Heart right ventricle (tissue), 16 donors: ENCODE data around the gene APOBEC4. TPM values are rescaled to one million over a fixed set of nuclear protein-coding genes. Genes with fewer than 3 reads are reported as not detected.

Experiments
- ATAC-seq, 8 donors: fragments of 200-7000 bp; cut with Tn5 transposase; one replicate each; pipeline ENCODE4 v1.9.1; 2020; ENCODE audit warnings: mild to moderate bottlenecking in 8 of 8, moderate library complexity in 8 of 8, moderate number of reproducible peaks in 1 of 8
- DNase-seq, 2 donors: peaks; one replicate each; pipeline ENCODE4 v3.0.0-alpha.2; 2020
- H3K27ac ChIP-seq, 10 donors: fragments of 200-600 bp; sonication (generic) in 2 of 10; one replicate each; pipeline versions ENCODE4 v1.5.0 to v1.8.0; 2020 to 2022; ENCODE audit warnings: mild to moderate bottlenecking in 3 of 10
- H3K27me3 ChIP-seq, 7 donors: fragments of 200-600 bp; one replicate each; pipeline ENCODE4 v1.8.0; 2021 to 2022; ENCODE audit warnings: mild to moderate bottlenecking in 2 of 7
- H3K36me3 ChIP-seq, 9 donors: fragments of 200-600 bp; sonication (generic) in 1 of 9; one replicate each; pipeline versions ENCODE4 v1.5.0 to v1.8.0; 2020 to 2022; ENCODE audit warnings: mild to moderate bottlenecking in 2 of 9
- H3K4me1 ChIP-seq, 9 donors: fragments of 200-600 bp; sonication (generic) in 1 of 9; one replicate each; pipeline versions ENCODE4 v1.5.0 to v1.8.0; 2020 to 2022; ENCODE audit warnings: mild to moderate bottlenecking in 4 of 9
- H3K4me3 ChIP-seq, 10 donors: fragments of 200-600 bp; sonication (generic) in 2 of 10; one replicate each; pipeline versions ENCODE4 v1.5.0 to v1.8.0; 2020 to 2022; ENCODE audit warnings: mild to moderate bottlenecking in 7 of 10, moderate library complexity in 2 of 10
- H3K9me3 ChIP-seq, 11 donors: fragments of 200-600 bp in 10 of 11; sonication (generic) in 2 of 11; one replicate each; pipeline versions ENCODE4 v1.5.0 to v1.8.0; 2013 to 2022; ENCODE audit warnings: mild to moderate bottlenecking in 2 of 11, control low read depth in 1 of 11, moderate library complexity in 1 of 11
- WGBS, 2 donors: extraction: QIAGEN DNeasy Blood & Tissue Kit; methylation state at CpG; one replicate each; pipeline ENCODE4 v1.1.7; 2013; ENCODE audit warnings: inconsistent platforms in 1 of 2; 5-methylcytosine and 5-hydroxymethylcytosine counted together
- intact Hi-C, 10 donors: fragments of 100-400 bp; cut with DNase I; formaldehyde crosslinking; loops; one replicate each; pipeline versions ENCODE4 v1.11.1 to v1.14.2; 2022
- polyA plus RNA-seq, 2 donors: library from polyadenylated mRNA; stranded (reverse); fragments of 200-250 nt; gene quantifications; one replicate each; pipeline ENCODE4 v1.2.3, GENCODE V29; 2013
- total RNA-seq, 10 donors: library from RNA; stranded (reverse); fragmentation: NEBNext Ultra II Directional in 3 of 10; extraction: Animal tissue kit (Norgen Biotek cat#: 25700) in 3 of 10; gene quantifications; one replicate each; pipeline versions ENCODE4 v1.2.1 to v1.2.4, GENCODE V29; 2021 to 2023
- TF ChIP-seq, protein P1 (sequence below), 9 donors: fragments of 200-600 bp; sonication (generic) in 2 of 9; IDR thresholded peaks; one replicate each; pipeline versions ENCODE4 v1.5.0 to v1.8.0; 2021 to 2022; ENCODE audit warnings: antibody characterized with exemption in 9 of 9, mild to moderate bottlenecking in 5 of 9, moderate library complexity in 1 of 9
- donor health status: Arrhythmogenic right ventricular cardiomyopathy.
- donor health status: ischemic (EF 13 %, LVEDD 7.1; RV severe dilation, severe dysfunction).
- donor health status: healthy with polysubstance abuse.
- donor health status: DM: no; HTN: yes; CAD: no.
- donor health status: DM: no; HTN: no; CAD: no.
- donor health status: ischemic (EF 25% LVEDD 6.9; RV normal size, moderate dysfunction).
- donor health status: ischemic (EF 25% LVEDD 5.7; RV mildly dilated, moderate dysfunction).
- donor health status: healthy.
- donor health status: DM: yes; HTN: yes; CAD: no.
- donor health status: Ischemic cardiomyopathy.
- donor health status: ischemic (EF 35%, LVEDD 5.7; RV mildly dilated, moderate dysfunction).
- donor health status: nonischemic (EF 11% LVEDD 7.7; RV severe dilation, severe dysfunction).
- donor health status: DM: yes; HTN: yes; CAD: no.
- donor health status: PGD.
- donor health status: ischemic (EF 29% LVEDD 5.4; RV normal size, mild dysfunction).
- donor health status: nonischemic (EF 23%, LVEDD 6.1; RV moderate dilation, normal function).

The APOBEC4 gene
- total and polyA plus RNA-seq, 12 donors, result not detected

DNA sequence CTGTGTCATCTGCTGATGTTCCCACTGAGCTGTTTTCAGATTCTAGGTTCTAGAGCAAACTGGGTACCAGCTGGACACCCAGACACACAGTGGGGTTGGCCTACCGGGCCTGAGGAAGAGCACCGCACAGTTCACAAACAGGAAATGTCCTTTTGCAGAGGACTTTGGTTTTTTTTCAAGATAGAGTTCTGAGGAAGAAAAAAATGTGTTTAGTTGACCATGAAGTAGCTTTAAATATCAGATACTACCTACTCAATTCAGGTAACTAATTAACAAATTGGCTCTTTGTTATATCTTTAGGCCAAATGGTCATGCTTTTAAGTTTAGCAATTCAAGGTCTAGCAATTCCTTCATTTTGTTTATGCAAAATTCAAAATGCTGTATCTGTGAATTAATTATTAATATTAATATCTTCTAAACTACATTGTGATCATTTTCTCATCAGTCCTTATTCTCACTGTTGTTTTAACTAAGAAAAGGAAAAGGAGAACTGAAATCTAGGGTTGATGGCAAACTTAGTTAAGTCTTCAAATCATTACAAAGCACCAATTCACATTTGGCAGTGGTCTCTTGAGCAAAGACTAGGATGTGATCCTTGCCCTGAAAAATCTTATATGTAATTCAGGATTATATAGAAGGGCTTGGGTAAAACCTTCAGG is 45.7 kb downstream of the APOBEC4 start:
- Histone ChIP-seq H3K36me3 (no peaks in the 10 kb centered on the region), H3K27ac (peak overlapping the region in 4 of 10 donors; percentile 14 to 87 (median 80)), H3K27me3 (no peaks in the 10 kb centered on the region), H3K4me3 (no peak overlapping the region), H3K4me1 (peaks cover 11 to 76% (median 25%) of the 10 kb centered on the region in 9 donors), H3K9me3 (no peaks in the 10 kb centered on the region)
- ATAC-seq (no peak), DNase-seq (no peak)
- intact Hi-C loops, result no loop called here
- WGBS, 2 donors, result 43 to 65% methylated on average over 2 of the region's 2 CpGs
- TF ChIP-seq, protein P1, sequence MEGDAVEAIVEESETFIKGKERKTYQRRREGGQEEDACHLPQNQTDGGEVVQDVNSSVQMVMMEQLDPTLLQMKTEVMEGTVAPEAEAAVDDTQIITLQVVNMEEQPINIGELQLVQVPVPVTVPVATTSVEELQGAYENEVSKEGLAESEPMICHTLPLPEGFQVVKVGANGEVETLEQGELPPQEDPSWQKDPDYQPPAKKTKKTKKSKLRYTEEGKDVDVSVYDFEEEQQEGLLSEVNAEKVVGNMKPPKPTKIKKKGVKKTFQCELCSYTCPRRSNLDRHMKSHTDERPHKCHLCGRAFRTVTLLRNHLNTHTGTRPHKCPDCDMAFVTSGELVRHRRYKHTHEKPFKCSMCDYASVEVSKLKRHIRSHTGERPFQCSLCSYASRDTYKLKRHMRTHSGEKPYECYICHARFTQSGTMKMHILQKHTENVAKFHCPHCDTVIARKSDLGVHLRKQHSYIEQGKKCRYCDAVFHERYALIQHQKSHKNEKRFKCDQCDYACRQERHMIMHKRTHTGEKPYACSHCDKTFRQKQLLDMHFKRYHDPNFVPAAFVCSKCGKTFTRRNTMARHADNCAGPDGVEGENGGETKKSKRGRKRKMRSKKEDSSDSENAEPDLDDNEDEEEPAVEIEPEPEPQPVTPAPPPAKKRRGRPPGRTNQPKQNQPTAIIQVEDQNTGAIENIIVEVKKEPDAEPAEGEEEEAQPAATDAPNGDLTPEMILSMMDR (IDR thresholded peaks at IDR 0.05), result no peak

DNA sequence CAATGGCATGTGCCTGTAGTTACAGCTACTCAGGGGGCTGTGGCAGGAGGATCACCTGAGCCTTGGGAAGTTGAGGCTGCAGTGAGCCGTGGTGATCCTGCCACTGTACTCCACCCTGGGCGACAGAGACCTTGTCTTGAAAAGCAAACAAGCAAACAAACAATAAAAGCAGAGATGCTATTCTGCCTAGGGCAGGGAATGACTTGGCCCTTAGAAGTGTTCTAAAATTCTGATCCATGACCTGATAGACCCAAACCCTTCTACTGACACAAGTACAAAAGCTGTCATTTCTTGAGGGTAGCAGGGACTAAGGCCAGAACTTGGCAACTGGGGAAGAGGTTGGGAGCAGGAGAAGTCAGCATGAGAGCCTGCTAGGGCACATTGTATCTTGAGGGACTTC is 47.2 kb downstream of the APOBEC4 start:
- TF ChIP-seq, protein P1 (IDR thresholded peaks at IDR 0.05), result no peak
- no peak for DNase-seq
- intact Hi-C loops, result no loop called here
- H3K4me3 ChIP-seq, result no peak overlapping the region
- 97 to 100% methylated on average over 2 of the region's 2 CpGs for WGBS, 2 donors
- no peaks in the 10 kb centered on the region for H3K36me3 ChIP-seq
- H3K9me3 ChIP-seq, result no peaks in the 10 kb centered on the region
- no peaks in the 10 kb centered on the region for H3K27me3 ChIP-seq
- peaks cover 11 to 76% (median 25%) of the 10 kb centered on the region in 9 donors for H3K4me1 ChIP-seq
- H3K27ac ChIP-seq, result peak overlapping the region in 2 of 10 donors; percentile 14 to 87
- no peak for ATAC-seq

DNA sequence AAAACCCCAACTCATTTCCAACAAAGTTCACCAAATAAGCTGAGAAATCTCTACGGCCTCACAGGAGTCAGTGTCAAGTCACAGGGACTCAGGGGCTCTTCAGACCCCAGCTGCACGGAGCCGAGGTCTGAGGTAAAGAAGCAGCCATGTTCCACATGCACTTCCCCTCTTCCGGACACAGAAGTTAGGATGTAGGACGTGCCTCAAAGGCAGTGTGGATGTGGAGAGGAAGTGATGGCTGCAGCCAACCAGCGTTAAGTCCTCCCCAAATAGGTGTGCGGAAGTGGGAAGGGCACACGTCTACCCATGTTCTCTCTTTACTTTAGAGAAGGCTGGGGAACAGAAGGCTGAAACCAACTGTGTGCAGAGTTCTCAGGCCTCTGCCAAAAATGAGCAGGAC is 48.3 kb downstream of the APOBEC4 start:
- Histone ChIP-seq H3K9me3 (no peaks in the 10 kb centered on the region), H3K4me1 (peaks cover 8 to 76% (median 18%) of the 10 kb centered on the region in 9 donors), H3K36me3 (no peaks in the 10 kb centered on the region), H3K4me3 (peak overlapping the region in 1 of 10 donors; percentile 27), H3K27ac (peak overlapping the region in 3 of 10 donors; percentile 19 to 87 (median 32)), H3K27me3 (no peaks in the 10 kb centered on the region)
- DNase-seq (no peak), ATAC-seq (peak in 6 of 8 donors; percentile 14 to 39 (median 22))
- 82 to 85% methylated on average over 8 of the region's 8 CpGs for WGBS, 2 donors
- intact Hi-C loops, result no loop called here
- TF ChIP-seq, protein P1 (IDR thresholded peaks at IDR 0.05), result no peak

DNA sequence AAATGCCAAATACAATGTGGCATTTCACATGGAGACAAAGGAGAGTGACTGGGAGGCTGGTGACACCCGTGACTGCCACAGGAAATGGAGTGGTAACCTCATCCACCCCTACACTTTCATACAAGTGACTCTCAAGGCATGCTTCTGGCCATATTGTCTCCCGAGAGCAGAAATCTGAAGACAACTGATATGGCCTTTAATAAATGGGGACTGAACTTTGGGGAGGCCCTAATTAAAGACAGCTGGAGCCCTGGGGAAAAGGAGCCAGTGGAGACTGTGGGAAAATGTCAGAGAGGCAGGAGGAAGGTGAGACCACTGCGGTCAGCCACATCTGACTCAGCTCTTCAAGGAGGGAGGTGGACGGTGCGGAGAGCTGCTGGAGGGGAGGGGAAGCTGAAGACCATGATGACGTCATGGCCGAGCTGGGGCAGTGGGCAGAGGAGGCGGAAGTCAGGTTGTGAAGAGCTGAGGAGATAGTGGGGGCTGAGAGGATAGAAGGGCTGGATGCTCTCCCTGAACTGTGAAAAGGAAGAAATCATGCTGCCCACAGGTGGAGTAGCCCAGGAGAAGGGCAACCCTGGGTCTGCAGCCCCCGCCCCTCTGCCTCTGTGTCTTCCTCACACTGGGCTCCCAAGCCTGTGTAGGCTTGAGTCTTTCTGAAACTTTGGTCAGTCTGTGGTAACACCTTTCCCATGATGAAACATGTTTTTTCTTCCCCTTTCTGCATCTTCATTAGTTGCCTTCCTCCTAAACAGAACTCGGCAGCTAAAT is 48.9 kb downstream of the APOBEC4 start:
- DNase-seq (no peak), ATAC-seq (peak in 7 of 8 donors; percentile 9 to 57 (median 35))
- Histone ChIP-seq H3K4me3 (peak overlapping the region in 1 of 10 donors; percentile 27), H3K9me3 (no peaks in the 10 kb centered on the region), H3K36me3 (no peaks in the 10 kb centered on the region), H3K4me1 (peaks cover 5 to 73% (median 12%) of the 10 kb centered on the region in 9 donors), H3K27me3 (no peaks in the 10 kb centered on the region), H3K27ac (peak overlapping the region in 4 of 10 donors; percentile 15 to 87 (median 46))
- 60 to 65% methylated on average over 10 of the region's 10 CpGs for WGBS, 2 donors
- intact Hi-C loops, result no loop called here
- TF ChIP-seq, protein P1 (IDR thresholded peaks at IDR 0.05), result no peak
